Measurements from ENCODE around the gene POLD2.

The POLD2 gene

DNA sequence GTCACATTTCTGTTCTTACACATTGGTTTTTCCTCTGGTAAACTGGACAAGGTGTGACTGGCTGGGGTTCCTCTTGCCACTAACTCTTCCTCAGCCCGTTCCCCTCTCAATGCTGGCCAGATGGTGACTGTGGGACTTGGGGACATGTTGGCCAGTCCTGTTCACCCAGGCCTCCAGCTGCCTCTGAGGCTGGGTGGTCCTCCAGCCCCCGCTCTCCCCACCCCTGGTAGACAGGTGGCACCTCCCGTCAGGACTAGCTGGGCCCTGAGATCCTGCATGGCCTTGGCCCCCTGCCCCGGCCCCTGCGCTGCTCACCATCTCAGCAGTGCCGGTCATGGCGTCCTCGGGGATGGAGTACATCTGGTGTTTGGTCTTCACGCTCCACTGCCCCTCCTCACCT lies 28.6 kb upstream of the POLD2 start:
- no peak for DNase-seq

DNA sequence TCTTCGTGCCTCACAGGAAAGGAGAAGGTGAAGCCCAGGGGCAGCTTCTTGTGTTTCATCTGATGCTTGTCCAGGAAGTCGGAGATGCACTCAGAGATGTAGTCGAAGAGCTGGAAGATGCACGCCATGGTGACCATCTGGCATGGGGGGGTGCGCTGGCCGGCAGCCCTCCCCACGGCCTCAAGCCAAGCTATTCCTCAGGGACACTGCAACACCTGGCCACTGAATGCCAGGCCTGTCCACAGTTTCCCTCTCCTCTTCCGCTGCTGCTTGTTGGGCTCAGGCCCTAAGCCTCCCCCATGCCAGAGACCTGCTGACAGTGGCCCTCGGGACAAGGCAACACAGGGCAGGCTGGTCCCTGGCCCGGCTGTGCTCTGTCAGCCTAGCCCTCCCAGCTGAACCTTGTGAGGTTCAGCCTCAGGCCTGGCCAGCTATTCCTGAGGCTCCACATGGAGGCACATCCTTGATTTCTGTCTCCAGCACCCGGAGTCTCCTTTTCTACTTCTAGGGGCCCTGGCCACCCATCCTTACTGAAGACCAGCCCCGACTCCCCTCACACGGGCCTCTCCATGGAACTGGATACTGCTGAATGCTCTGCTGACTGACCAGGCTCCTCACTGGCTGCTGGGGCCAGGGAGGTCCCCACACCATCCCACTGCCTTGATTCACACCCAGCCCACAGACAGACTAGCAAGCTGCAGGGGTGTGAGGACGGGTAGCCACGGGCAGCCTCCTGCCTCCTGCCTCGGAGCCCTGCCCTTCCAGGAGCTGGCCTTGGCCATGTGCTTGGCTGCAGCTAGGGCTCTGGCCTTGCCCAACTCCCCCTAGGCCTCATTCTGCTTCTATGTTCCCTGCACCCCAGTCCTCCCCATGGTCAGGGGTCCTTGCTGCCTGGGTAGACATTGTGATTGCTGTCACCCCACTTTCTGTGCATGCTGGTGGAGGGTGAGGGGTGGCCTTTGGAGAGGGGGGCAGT lies 27.9 kb upstream of the POLD2 start:
- DNase-seq: no peak

DNA sequence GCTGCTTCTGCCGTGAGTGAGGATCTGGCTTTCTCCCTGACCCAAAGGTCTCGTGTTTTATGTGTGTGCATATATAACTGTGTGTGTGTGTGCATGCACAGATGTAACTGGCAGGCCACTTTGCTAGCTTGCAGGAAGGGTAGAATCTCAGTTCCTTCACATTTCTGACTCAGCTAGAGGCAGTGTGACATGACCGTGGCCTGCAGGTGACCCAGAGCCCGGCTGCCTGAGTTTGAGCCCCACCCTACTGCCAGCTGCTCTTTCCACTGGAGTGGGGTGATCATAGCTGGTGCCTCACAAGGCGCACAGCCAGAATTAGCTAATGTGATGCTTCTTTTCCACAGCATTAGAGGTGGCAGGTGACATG lies 27.1 kb upstream of the POLD2 start:
- no peak for DNase-seq

DNA sequence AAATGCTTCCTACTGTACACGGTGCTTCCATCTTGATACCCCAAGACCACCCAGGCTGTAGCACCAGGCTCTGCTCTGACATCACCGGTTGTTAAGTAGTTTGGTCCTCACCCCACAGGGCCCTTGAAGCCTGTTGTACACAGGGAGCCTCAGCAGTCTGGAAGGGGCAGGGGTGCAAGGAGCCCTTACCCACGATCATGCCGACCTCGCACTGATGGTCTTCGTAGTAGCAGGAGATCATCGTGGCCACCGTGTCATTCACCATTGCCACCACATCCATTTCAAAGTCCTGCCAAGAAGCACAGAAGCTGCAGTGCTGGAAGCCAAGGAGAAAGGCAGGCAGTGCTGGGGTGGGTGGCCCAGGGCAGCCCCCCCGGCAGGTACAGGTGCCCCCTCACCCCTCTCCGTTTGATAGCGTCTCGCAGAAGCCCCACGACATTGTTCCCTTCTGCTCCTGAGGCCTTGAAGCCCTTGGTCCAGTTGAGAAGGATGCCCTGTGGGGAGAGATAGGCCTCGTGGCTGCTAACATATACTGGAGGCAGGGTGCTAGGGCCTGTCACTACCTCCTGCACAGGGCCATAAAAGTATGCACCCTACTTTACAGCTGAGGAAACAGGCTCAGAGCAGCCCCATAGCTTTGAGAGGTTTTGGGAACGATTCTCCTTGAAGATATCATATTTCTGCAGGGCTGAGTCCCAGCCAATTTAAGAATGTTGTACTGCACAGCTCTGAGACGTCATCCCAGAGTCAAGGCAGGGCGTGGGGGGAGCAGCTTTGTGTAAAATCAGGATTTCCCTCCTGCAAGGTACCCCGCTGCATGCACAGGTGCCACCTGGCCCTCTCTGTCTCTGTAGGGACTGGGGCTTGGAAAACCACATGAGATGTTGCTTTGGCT lies 26.5 kb upstream of the POLD2 start:
- no peak for DNase-seq

DNA sequence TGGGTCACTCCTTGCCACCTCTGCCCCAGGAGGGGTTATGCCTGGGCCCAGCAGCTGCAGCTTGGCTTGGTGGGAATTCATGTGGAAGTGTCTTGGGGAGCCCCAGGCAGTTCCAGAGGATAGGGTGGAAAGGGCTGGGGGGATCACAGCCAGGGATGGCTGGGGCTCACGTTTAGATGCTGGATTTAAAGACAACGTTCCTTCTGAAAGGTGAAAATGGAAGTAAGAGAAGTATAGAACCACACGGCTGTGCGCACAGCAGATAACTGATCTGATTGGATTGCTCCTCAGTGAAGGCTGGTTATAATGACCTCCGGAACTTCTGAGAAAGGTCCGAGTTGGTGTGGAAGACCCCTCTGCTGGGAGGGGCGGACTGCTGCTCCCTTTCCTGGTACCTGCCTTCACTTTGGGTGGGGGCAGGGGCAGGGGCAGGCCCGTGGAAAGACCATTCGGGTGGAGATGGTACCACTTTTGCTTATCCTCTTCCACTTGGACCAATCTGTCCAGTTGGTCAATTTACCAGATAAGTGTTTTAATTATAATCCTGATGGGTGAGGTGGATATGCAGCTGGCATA lies 25.7 kb upstream of the POLD2 start:
- DNase-seq: no peak

DNA sequence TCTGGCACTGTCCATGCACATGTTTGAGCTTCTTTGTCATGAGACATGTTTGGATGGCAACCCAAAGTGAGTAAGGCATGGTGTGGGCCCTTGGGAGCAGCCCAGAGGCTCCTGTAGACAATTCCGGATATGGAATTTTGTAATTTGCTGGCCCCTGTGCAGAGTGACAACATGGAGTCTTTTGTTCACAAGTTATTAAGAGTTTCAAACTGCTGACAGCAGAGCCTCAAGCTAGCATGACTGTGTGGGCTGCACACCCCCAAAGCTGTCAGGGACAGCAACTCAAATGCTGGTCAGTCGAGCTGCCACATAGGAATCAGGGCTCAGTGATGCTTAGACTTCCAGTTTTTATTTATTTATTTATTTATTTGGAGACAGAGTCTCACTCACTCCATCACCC lies 24.8 kb upstream of the POLD2 start:
- no peak for DNase-seq

DNA sequence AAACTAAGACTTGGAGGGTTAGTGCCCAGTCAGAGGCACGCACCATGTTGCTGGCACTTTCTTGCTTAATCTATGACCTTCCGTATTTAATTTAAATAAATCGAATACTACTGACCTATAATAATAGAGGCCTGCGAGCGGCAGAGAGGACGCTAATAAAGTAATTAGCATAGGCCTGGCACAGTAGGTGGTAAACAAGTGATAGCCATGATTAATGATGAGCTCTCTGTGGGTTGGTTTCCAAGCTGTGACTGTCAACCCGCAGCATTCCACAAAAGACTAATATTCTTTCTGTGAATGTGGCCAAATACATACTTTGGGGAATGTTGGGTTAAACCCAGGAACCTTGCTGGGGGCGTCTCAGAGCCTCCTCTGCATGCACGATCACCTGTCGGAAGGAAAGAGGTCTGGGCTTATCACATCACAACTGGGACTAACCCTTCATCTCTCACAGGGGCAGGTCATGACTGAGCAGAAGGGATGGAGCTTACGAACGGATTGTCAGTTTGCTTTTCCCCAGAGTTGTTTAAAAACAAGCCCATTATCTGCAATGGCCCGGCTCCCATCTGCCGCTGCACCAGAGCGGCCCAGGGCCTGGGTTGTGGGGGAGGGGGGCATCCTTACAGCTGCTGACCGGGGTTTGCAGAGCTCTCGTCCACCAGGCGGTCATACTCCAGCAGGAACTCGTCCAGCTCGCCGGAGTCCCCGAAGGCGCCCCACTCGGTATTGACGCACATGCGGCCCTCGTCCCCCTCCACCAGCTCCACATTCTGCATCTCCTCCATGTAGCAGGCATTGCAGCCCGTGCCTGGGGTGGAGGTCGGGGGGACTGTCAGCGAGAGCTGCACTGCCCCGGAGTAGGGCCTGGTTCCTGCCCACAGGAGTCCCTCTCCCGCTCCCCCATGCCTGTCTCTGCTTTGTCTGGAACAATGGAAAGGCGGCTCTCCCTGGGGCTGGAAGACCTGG lies 24.0 kb upstream of the POLD2 start:
- no peak for DNase-seq

DNA sequence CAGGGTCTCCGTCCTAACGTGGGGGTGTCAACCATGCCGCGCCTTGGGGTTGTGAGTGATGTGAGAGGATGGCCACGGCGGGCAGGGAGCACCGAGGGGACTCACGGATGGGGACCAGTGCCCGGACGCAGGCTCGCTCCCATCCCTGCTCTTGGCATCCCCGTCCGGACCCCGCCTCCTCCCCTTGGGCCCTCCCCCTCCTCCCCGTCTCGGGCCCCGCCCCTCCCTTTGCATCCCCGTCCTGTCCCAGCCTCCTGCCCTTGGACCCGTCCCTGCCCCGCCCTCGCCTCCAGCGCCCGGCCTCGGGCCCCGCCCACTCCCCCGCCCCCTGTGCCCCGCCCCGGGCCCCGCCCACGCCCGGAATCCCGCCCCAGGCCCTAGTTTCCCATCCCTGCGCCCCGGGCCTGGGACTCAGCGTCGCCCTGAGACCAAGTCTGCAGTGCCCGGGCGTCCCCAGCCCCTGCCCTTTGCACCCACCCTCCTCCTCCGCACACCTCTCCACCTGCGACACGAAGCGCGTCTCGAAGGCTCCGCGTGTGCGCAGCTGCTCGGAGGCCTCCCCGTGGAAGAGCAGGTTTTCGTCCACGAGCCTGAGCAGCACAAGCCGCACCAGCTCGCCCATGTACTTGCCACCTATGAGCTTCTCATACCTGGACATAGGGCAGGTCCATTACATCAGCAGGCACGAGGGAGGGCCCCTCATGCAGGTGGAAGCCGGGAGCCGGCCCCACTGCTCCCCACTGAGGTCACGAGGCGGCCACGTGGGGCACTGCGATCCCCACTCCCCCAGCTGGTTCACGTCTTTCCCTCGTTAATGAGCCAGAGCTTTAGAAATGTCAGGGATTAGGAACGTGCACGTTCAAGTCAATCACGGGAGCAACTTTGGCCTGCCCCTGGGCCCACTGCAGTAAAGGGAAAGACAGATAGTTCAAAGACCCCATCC lies 22.9 kb upstream of the POLD2 start:
- peak; percentile 54 for DNase-seq

DNA sequence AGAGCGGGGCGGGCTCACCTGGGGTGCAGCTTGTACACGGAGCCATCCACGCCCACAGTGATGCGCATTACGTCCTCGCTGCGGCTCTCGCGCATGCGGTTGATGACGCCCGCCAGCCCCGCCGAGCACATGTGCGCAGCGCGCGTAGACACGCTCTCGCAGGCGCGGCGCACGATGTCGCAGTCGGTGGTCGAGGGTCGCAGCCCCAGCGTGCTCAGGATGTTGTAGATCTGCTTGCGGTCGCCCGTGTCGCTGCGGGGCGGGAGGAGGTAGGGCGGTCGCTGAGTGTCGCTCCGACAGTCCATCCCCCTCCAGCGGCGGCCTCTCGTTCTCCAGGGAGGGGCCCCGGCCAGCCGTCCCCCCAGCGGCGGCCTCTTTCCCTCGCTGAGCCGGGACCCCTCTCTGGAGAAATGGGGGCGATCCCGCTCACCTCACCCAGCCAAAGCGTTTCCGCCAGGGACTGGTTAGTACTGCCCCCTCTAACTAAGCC lies 22.2 kb upstream of the POLD2 start:
- DNase-seq: peak; percentile 55

DNA sequence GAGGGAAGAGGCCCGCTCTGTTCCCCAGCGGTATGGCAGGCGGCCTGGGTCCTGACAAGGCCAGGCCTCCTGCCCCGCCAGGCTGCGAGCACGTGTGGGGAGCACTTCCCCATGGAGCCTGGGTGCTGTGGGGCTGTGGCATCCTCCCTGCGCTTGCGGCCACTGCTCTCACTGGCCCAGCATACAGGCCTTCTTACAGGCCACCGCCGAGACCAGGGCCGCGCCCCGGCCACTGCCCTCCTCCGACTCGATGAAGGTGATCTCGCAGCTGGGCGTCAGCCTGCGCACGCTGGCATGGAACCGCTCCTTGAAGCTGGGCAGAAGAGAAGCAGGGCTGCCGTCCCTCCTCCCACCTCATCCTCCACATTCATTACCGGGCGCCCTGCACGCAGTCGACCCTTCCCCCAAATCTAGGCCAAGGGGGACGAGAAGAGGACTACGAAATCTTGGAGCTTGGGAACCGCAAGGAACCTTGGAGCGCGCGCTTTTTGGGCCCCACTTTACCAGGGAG lies 21.7 kb upstream of the POLD2 start:
- no peak for DNase-seq

DNA sequence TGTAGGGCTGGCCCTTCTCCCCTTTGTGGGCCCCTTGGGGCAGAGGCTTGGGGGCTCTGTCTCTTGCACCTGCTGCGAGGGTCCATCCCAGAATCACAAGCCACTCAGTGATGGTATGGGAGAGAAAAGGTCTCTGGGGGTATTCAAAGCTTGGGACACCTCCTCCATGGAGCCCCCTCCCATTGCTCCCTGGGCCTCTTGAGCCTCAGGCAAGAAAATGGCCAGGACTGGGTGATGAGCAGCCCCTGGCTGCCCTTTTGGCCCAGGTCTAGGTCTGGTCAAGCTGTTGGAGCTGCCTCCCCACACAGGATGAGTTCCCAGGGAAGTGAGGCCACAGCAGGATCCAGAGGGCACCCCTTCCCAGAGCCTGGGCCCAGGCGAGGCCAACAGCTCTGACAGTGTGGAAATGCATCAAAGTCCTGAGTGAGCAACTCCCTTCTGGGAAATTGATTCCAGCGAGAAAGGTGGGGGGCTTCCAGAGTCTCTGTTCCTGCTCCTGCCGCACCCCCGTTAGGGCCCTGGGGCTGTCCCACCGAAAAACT lies 21.1 kb upstream of the POLD2 start:
- DNase-seq: no peak

DNA sequence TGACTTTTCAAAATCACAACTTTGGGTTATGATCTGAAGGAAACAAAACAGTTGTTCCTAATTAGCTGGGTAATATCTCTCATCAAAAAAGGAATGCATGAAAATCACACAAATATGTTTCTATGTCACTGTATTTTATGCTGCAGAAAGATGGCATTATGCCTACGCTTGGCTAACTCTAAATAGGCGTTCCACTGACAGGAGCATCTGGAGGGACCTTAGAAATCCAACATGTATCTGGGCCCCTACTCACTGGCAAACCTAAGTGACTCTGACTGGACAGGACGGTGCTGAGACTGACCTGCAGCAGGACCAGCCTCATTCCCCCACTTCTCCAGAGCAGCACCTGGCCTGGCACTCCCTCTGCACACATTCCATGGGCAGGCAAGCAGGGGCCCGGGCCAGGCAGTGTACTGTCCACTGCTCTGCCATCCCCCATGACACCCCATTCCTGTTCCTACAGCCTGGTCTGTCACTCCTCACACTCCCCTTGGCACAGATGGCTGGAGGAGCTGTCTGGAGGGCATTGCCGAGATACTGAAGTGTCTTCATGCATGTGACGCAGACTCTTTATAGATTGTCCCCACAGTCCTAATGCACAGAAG lies 20.4 kb upstream of the POLD2 start:
- DNase-seq: no peak

DNA sequence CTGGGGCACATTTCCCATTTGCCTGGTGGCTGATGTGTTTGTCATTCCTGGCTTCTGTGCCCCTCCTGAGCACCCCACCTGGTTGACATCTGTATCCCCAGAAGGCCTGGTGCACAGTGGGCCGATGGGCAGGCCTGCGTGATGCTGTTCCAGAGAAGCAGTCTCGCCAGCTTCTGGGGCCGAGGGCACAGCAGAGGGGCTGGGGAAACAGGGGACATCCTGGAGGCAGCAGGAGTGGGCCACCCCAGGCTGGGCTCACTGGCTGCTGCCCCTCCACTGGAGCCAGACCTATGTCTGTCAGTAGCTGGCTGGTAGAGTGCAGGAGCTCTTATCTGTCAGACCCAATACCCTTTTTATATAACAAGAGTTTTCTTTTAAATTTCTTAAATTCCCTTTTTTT lies 18.7 kb upstream of the POLD2 start:
- DNase-seq: no peak

DNA sequence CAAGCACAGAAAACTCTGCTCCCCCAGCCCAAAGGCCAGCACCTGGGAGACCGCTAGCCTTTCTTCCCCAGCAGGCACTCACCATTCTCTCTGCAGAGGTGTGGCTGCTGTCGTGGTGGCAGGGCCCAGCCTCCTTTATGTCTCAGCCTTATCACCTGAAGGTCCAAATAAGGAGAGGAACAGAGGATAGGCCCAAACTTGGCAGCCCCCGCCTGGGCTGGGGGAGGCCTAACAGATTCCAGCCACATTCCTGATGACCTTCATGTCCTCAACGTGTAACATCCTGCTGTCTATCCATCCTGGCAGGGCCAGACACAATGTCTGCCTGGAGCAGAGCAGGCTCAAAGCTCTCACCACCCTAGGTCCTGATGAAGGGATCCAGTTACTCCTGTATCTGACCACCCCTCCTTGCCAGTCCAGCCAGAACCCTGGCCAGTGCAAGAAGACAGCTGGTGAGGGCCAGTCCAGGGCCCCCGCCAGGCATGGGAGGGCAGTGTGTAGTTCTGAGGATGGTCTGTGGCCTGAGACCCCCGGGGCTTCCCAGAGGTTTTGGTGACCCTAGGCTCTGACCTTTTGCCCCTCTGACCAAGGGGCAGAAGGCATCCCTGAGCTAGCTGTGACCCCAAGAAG lies 18.0 kb upstream of the POLD2 start, which contains the start of gene MYL7:
Gene MYL7, minus strand, starts transcription at position 112 of the 630 bp plus-strand sequence. Its CDS starts 27 bp downstream, at position 85.
- DNase-seq: no peak

DNA sequence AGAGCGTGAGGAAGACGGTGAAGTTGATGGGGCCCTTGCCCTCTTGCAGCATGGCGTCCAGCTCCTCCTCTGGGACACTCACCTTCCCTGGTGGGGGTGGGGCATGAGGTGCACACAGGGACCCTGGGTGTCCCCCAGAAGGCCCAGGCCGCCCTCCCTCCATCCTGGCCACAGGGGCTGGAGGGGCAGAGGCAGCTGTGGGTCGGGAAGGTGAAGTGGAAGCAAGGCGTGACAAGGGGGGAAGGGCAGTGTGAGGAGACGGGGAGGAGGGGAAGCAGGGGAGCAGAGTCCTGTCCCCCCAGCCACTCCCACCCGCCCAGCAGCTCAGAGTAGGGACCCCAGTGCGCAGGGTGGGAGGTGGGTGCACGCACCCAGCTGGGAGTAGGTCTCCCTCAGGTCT lies 17.0 kb upstream of the POLD2 start:
- no peak for DNase-seq

DNA sequence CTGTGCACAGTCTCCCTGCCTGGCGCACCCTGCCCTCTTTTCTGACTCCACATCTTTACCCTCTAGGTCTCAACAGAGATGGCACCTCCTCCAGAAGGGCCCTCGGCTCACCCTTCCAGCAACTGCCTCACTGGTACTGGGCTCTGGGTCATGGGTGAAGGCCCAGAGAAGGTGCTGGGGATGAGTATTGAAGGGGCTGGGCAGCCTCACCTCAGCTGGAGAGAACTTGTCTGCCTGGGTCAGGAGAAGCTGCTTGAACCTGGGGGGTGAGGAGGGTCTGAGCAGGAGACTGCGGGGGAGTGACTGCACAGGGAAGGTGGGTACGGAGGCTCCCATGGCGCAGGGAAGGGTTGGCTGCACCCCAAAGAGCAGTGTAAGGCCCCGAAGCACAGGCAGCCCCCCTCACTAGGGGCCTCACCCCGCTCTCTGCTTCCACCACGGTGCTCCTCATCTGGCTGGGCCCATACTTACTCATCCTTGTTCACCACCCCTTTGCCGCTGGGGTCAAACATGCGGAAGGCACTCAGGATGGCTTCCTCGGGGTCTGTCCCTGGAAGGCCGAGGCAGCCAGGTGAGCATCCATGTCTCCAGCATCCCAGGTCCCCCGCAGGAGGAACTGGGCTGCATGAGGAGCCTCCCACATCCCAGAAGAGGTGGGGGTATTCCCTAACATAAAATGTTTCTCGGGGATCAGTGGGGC lies 16.1 kb upstream of the POLD2 start:
- DNase-seq: no peak

DNA sequence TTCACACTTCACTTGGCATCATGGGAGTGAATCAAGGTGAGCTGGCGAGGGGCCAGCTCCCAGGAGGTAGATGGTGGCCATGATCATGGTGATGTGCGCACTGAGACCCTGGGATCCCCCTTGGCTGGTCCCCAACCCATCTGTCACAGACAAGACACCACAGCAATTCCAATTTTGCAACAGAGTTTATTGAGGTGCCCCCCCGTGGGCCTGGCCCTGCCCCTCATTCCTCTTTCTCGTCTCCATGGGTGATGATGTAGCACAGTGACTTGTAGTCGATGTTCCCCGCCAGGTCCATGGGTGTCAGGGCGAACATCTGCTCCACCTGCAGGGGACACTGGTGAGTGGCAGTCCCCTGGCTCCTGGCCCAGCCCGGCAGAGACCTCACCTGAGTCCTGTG lies 15.3 kb upstream of the POLD2 start:
- DNase-seq: no peak

DNA sequence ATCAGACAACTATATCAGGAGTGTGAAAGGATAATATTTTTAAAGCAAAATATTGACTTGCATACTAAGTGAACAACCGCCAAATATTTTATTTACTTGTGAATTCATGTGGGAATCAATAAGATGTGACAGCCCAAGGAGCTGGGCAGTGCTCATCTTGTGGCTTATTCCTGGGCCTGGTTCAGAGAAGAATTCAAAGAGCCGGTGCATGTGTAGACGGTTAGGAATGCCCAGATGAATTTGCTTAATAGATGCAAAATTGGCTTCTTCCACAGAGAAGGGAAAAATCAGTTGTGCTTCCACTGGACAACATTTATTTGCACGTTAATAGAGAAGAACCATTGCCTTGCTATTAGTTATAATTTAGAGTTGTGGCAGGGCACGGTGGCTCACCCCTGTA lies 13.4 kb upstream of the POLD2 start:
- DNase-seq: no peak
